HepG2 (cell line): ENCODE measurements around the gene CATSPERD. TPM values are rescaled to one million over a fixed set of nuclear protein-coding genes. Genes with fewer than 3 reads are reported as not detected.

Experiments used
- ATAC-seq: fragments of 200-7000 bp; cut with Tn5 transposase; 3 replicates; pipeline ENCODE4 v1.9.1; 2020; ENCODE audit warnings: mild to moderate bottlenecking, moderate library complexity
- BruUV-seq: library from RNA; stranded (reverse); fragments of 400-500 nt; replicated peaks from 2 replicates; lab custom pipeline; 2021; lab: Mats Ljungman, UMichigan
- CTCF ChIA-PET: fragments of 300-600 bp; formaldehyde crosslinking; extraction: SDS; loops from one replicate; lab custom pipeline; 2021; ENCODE audit warnings: low total read pairs, inconsistent platforms, low intra/inter-chr PET ratio; lab: Yijun Ruan, JAX
- POLR2A ChIA-PET: fragments of 350-600 bp; sonication (Branson Sonifier 250); formaldehyde crosslinking; loops from one replicate; lab custom pipeline; 2020; ENCODE audit warnings: antibody characterized with exemption, inconsistent platforms; lab: Yijun Ruan, JAX
- DNase-seq: peaks from one replicate; pipeline ENCODE4 v3.0.0-alpha.2; 2015; ENCODE audit warnings: low spot score
- FAIRE-seq: peaks from 3 replicates; lab custom pipeline; 2011; peaks lifted over from hg19 to GRCh38; lab: Jason Lieb, UNC
- H2AFZ ChIP-seq: one replicate; pipeline ENCODE4 v1.6.1; 2011; ENCODE audit warnings: low read length, inconsistent platforms
- H3K27ac ChIP-seq: fragments of 300-600 bp; 3 replicates; pipeline ENCODE4 v1.8.0; 2011; ENCODE audit warnings: mixed run types, mild to moderate bottlenecking, mixed read lengths, low read length, inconsistent platforms; ENCODE audit not compliant: insufficient read depth; ENCODE audit errors: extremely low read length
- H3K27me3 ChIP-seq, 2 experiments: fragments of 200-600 bp in 1 of 2; 2 replicates in 1 of 2; 3 replicates in 1 of 2; pipeline versions ENCODE4 v1.6.0 to v1.8.0; 2011; ENCODE audit warnings: low read length in 2 of 2, mild to moderate bottlenecking in 2 of 2, moderate library complexity in 2 of 2, inconsistent platforms in 1 of 2; ENCODE audit not compliant: insufficient read depth in 2 of 2, control insufficient read depth in 1 of 2
- H3K36me3 ChIP-seq, 2 experiments: fragments of 200-600 bp in 1 of 2; replicated peaks in 1 of 2; 2 replicates in 1 of 2; 3 replicates in 1 of 2; pipeline versions ENCODE4 v1.5.1 to v1.8.0; 2011; ENCODE audit warnings: low read length in 2 of 2, inconsistent platforms in 1 of 2; ENCODE audit not compliant: insufficient read depth in 2 of 2, control insufficient read depth in 1 of 2
- H3K4me1 ChIP-seq: 2 replicates; pipeline ENCODE4 v1.5.1; 2012; ENCODE audit warnings: low read length, inconsistent platforms; ENCODE audit not compliant: insufficient read depth
- H3K4me2 ChIP-seq: 2 replicates; pipeline ENCODE4 v1.6.0; 2011; ENCODE audit warnings: low read depth, low read length, inconsistent platforms
- H3K4me3 ChIP-seq, 3 experiments: fragments of 200-600 bp in 1 of 3; sonication (generic), shearing (Covaris generic) in 1 of 3; replicated peaks in 1 of 3; 2 replicates each; pipeline ENCODE4 v1.5.1; 2011 to 2016; ENCODE audit warnings: low read length in 3 of 3, inconsistent platforms in 2 of 3, low read depth in 2 of 3, mild to moderate bottlenecking in 2 of 3, control low read depth in 1 of 3, mixed read lengths in 1 of 3; ENCODE audit not compliant: insufficient read depth in 1 of 3
- H3K79me2 ChIP-seq: one replicate; pipeline ENCODE4 v1.6.1; 2011; ENCODE audit warnings: low read length, inconsistent platforms; ENCODE audit not compliant: insufficient read depth
- H3K9ac ChIP-seq: 2 replicates; pipeline ENCODE4 v1.6.0; 2011; ENCODE audit warnings: mild to moderate bottlenecking, low read depth, low read length, inconsistent platforms; ENCODE audit not compliant: insufficient read depth
- H3K9me3 ChIP-seq: 2 replicates; pipeline ENCODE4 v1.5.1; 2012; ENCODE audit warnings: mild to moderate bottlenecking, low read length
- H4K20me1 ChIP-seq: 2 replicates; pipeline ENCODE4 v1.6.0; 2011; ENCODE audit warnings: inconsistent platforms, mild to moderate bottlenecking, low read length, moderate library complexity; ENCODE audit not compliant: insufficient read depth
- CREB3 ChIP-seq: sonication (generic); formaldehyde crosslinking; IDR thresholded peaks from 2 replicates; pipeline ENCODE4 v1.5.0; 2020; ENCODE audit warnings: missing genetic modification reagents
- ETV6 ChIP-seq: sonication (generic); formaldehyde crosslinking; conservative IDR thresholded peaks from 2 replicates; pipeline ENCODE4 v1.4.0; 2020; ENCODE audit warnings: missing genetic modification reagents
- IKZF4 ChIP-seq: sonication (generic); formaldehyde crosslinking; IDR thresholded peaks from 2 replicates; pipeline ENCODE4 v1.5.1; 2020; ENCODE audit warnings: borderline replicate concordance, mild to moderate bottlenecking, low read depth, missing genetic modification reagents; ENCODE audit errors: not compliant biosample characterization
- LCORL ChIP-seq, 2 experiments: fragments of 450-650 bp in 1 of 2; sonication (generic) in 1 of 2; formaldehyde crosslinking in 1 of 2; IDR thresholded peaks; 2 replicates each; pipeline versions ENCODE4 v1.5.0 to v1.6.1; 2017 to 2020; ENCODE audit warnings: antibody characterized with exemption in 1 of 2, missing genetic modification reagents in 1 of 2
- POLR2G ChIP-seq: fragments of 200-400 bp; formaldehyde crosslinking; IDR thresholded peaks from 2 replicates; pipeline ENCODE4 v1.6.1; 2018; ENCODE audit warnings: mild to moderate bottlenecking, low read depth, low read length, moderate library complexity
- RFX3 ChIP-seq: IDR thresholded peaks from 2 replicates; pipeline ENCODE4 v1.6.1; 2016; ENCODE audit warnings: missing biosample characterization, missing genetic modification reagents
- TSC22D2 ChIP-seq: sonication (generic); formaldehyde crosslinking; IDR thresholded peaks from 2 replicates; pipeline ENCODE4 v1.5.1; 2020; ENCODE audit warnings: missing genetic modification reagents, mild to moderate bottlenecking, borderline replicate concordance
- YEATS4 ChIP-seq: sonication (generic); formaldehyde crosslinking; IDR thresholded peaks from 2 replicates; pipeline ENCODE4 v1.4.0; 2020; ENCODE audit warnings: missing genetic modification reagents, borderline replicate concordance
- ZC3H13 ChIP-seq: sonication (generic); formaldehyde crosslinking; IDR thresholded peaks from 2 replicates; pipeline ENCODE4 v1.8.1; 2023; ENCODE audit warnings: mild to moderate bottlenecking, missing genetic modification reagents, moderate library complexity
- ZFYVE20 ChIP-seq: sonication (generic); formaldehyde crosslinking; IDR thresholded peaks from 2 replicates; pipeline ENCODE4 v1.8.0; 2023; ENCODE audit warnings: low read depth, mild to moderate bottlenecking, moderate library complexity, missing genetic modification reagents, borderline replicate concordance
- ZNF740 ChIP-seq: sonication (generic); formaldehyde crosslinking; IDR thresholded peaks from 2 replicates; pipeline ENCODE4 v1.4.0; 2020; ENCODE audit warnings: missing genetic modification reagents
- WGBS: methylation state at CpG from one replicate; pipeline ENCODE4 v1.1.6; 2017; ENCODE audit warnings: low lambda C conversion rate; 5-methylcytosine and 5-hydroxymethylcytosine counted together
- in situ Hi-C: cut with HindIII; loops from 2 replicates; pipeline ENCODE4 v1.10.0; 2017; ENCODE audit warnings: low pct_unique_long_range_greater_than_20kb; ENCODE audit not compliant: extremely low pct_ligation_motif_present
- intact Hi-C: fragments of 100-400 bp; cut with micrococcal nuclease; formaldehyde crosslinking; loops from one replicate; pipeline ENCODE4 v1.10.0; 2022; ENCODE audit not compliant: unreplicated experiment
- polyA plus RNA-seq, 8 experiments: library from polyadenylated mRNA; depleted of rRNA in 3 of 8; stranded (reverse) in 7 of 8; unstranded in 1 of 8; fragments of >200 nt; fragmentation: Illumina TruSeq in 4 of 8; extraction: Trizol in 4 of 8; gene quantifications; 2 replicates each; pipeline versions ENCODE4 v1.2.1 to v1.2.3, GENCODE V29; 2011 to 2016; ENCODE audit warnings: low read depth in 4 of 8, missing spikeins in 1 of 8, mixed read lengths in 1 of 8; ENCODE audit not compliant: insufficient read depth in 1 of 8
- total RNA-seq, 5 experiments: library from RNA; depleted of rRNA; stranded (reverse); fragments of >200 nt; fragmentation: Illumina TruSeq; extraction: Trizol; gene quantifications; 2 replicates each; pipeline ENCODE4 v1.2.3, GENCODE V29; 2016; ENCODE audit warnings: low read depth in 1 of 5

Gene CATSPERD
- total and polyA plus RNA-seq, 2 of the 13 experiments (the other 11 are each of a cell fraction or from before 2014, with no cell fraction given): 0.04 TPM; not detected in 1

DNA sequence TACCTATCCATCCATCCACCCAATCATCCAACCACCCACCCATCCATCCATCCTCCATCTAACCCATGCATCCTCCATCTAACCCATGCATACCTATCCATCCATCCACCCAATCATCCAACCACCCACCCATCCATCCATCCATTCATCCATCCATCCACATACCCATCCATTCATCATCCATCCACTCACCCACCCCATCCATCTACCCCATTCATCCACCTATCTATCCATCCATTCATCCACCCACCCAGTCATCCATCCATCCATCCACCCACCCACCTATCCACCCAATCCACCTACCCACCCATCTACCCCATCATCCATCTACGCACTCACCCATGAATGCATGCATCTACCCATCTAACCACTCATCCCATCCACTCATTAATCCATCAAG is 46.7 kb upstream of the CATSPERD start:
- BruUV-seq: no TSS peak
- Histone ChIP-seq H3K27ac (no peak overlapping the region), H3K4me2 (no peak overlapping the region), H3K4me3 (no peak overlapping the region), H3K27me3 (no peaks in the 10 kb centered on the region), H2AFZ (no peak overlapping the region), H3K79me2 (no peaks in the 10 kb centered on the region), H3K4me1 (peaks cover 9% of the 10 kb centered on the region), H3K36me3 (peaks cover 10 to 16% of the 10 kb centered on the region in 2 experiments; a peak in 4 of 5 replicates), H3K9me3 (no peaks in the 10 kb centered on the region), H4K20me1 (no peaks in the 10 kb centered on the region), H3K9ac (no peak overlapping the region)
- DNase-seq (no peak), FAIRE-seq (no peak), ATAC-seq (no peak)
- in situ Hi-C loops: no loop called here
- 98% methylated on average over 1 of the region's 1 CpG for WGBS
- POLR2A ChIA-PET: no interaction called here
- intact Hi-C loops: no loop called here
- TF ChIP-seq ZC3H13 (CRISPR knock-in tag) (no peak), LCORL (IDR thresholded peaks at IDR 0.05) (no peak), LCORL (CRISPR knock-in tag; IDR thresholded peaks at IDR 0.05) (no peak), ZFYVE20 (CRISPR knock-in tag) (no peak), ETV6 (CRISPR knock-in tag) (no peak), RFX3 (no peak), IKZF4 (CRISPR knock-in tag) (no peak), ZNF740 (no peak), TSC22D2 (CRISPR knock-in tag) (no peak)
- CTCF ChIA-PET: no interaction called here

DNA sequence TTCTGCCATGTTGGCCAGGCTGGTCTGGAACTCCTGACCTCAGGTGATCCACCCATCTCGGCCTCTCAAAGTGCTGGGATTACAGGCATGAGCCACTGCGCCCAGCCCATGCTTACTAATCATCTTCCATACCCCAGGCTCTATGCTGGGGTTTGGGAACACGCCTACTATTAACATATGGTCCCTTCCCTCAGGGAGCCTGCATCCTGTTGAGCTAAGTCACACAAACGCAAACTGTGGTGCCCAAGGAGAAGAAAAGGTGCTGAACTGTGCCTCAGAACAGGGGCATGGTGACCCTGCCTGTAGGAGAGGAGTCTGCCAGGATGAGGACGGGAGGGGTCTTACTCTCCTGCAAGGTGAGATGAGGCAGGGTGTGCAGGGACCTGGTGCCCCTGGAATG is 45.7 kb upstream of the CATSPERD start:
- no peak overlapping the region for H3K4me3 ChIP-seq
- no peaks in the 10 kb centered on the region for H3K9me3 ChIP-seq
- H3K36me3 ChIP-seq: peaks cover 2 to 7% of the 10 kb centered on the region in 2 experiments; a peak in 3 of 5 replicates
- intact Hi-C loops: no loop called here
- H3K79me2 ChIP-seq: peaks cover 3% of the 10 kb centered on the region
- 98% methylated on average over 5 of the region's 5 CpGs for WGBS
- ChIA-PET CTCF (no interaction called here), POLR2A (no interaction called here)
- no TSS peak for BruUV-seq
- H3K4me1 ChIP-seq: peaks cover 15% of the 10 kb centered on the region
- DNase-seq: no peak
- in situ Hi-C loops: no loop called here
- no peak for ATAC-seq
- H3K4me2 ChIP-seq: no peak overlapping the region
- no peak for TF ChIP-seq YEATS4 (CRISPR knock-in tag)
- 0 out of 2 replicates have a peak, but pooled peaks have one; percentile 1 for TF ChIP-seq POLR2G
- TF ChIP-seq CREB3 (CRISPR knock-in tag): no peak
- TF ChIP-seq, all 625 proteins: peak for 1
- Histone ChIP-seq H3K27me3 (no peaks in the 10 kb centered on the region), H3K27ac (no peak overlapping the region), H3K9ac (no peak overlapping the region), H4K20me1 (no peaks in the 10 kb centered on the region), H2AFZ (no peak overlapping the region)
- no peak for FAIRE-seq
